GM21529 (cell line): ENCODE measurements around the gene RPL10A.

Source experiments
- ATAC-seq: cut with Tn5 transposase; IDR thresholded peaks from one replicate; pipeline ENCODE4 v1.9.1; 2021; ENCODE audit not compliant: unreplicated experiment

Gene RPL10A

GRCh38 chr6:35474942-35475570 is 6.9 kb downstream of the RPL10A start:
- no peak for ATAC-seq

DNA sequence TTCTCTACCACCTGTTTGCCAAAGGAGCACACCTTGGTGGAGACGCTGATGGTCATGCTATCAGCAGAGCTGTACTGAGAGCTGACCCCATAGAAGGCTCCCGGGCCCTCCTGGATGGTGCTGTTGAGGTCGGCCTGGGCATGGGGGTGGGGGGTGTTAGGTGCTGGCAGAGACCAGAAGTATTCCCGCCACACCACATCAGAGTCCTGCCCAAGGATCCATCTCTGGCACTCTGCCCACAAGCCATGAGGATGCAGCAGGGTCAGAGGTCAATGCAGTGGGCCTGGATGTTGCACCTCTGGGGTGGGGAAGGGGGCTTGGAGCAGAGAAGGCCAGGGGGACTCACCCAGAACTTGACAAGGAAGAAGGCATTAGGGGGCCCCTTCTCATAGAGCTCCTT is 7.4 kb downstream of the RPL10A start:
- no peak for ATAC-seq

DNA sequence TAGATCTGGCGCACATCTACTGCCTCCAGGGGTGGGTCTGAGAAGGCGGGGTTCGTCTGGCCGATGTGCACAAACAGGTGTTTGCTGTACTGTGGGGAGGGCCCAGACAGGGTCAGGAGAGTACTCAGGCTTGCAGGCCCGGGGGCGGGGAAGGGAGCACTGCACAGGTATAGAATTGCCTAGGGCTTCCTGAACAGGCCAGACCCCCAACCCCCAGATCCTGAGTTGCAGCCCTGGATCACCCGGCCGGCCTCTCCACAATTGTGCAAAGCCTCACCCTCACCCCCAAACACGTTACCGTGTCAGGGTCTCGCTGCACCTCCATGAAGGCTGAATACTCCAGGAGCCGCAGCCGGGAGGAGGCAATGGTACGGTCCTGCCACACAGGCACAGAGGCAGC is 7.8 kb downstream of the RPL10A start:
- ATAC-seq, result no peak

GRCh38 chr6:35477028-35477427 is 8.8 kb downstream of the RPL10A start:
- no peak for ATAC-seq

DNA sequence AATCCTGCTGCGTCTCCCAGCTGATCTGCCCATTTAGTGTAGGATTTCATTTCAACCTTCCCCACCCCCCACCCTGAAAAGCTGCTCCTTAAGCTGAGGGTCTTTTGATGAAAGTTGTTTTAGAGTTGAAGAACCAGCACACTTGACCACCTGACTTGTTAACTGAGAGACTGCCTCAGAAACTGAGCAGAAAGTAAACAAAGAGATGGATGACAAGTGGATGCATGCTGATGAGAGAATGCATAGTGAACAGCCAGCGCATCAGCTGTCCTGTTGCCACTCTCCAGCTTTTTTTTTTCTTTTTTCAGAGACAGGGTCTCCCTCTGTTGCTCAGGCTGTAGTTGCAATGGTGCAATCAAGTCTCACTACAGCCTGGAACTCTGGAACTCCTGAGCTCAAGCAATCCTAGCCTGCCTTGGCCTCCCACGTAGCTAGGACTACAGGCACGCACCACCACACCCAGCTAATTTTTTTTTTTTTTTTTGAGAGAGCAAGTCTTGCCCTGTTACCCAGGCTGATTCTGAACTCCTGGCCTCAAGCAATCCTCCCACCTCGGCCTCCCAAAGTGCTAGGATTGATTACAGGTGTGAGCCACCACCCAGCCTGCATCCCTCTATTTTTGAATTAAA is 9.5 kb downstream of the RPL10A start:
- no peak for ATAC-seq

GRCh38 chr6:35478259-35478658 is 10.1 kb downstream of the RPL10A start:
- ATAC-seq, result no peak

DNA sequence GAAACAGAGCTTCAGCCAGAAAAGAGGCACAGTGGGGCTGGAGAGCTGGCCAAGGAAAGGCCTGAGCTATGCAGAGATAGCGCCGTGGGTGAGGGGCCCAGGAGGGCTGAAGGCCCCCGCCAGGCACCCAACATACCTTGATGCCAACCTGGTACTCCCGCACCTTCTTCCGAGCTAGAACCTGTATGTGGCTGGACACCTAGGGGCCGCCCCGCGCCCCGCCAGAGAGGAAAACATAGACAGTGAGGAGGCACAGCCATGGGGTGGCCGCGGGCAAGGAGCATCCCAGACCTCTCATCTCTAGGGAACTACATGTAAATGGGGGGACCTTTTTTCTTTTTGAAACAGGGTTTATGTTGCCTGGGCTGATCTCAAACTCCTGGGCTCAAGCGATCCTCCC is 12.0 kb downstream of the RPL10A start:
- ATAC-seq, result no peak

DNA sequence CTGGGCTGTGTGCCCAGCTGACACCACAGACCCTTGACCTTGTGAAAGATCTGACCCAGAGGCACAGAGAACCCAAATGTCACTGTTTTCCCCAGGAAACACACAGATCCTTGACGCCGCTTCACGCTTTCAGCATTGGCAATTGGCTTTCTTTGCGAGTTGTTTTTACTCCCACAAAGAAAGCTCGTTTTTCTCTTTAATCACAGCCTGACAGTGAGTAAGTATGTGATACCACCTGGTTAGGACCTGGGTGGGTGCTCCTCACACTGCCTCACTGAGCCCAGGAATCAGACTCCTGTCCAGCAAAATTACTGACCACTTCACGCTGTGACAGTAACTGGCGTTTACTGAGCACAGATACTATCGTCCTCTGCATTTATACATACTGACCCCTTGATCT is 13.0 kb downstream of the RPL10A start:
- no peak for ATAC-seq

DNA sequence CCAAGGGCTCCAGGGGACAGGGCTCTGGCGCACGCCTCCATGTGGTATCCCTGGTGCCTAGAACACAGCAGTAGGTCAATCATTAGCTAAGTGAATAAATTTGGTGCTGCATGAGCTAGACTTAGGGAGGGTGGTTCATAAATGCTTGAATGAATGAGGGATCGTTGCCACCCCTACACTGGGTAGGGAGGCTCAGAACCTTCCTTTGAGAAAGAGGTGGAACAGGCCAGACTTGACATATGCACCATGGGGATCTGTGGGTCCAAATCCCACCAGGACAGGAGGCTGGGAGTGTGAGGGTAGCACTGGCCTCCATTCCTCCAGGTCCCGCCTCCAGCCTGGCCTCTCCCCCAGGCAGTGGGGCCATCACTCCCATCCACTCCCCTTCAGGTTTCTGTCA is 14.9 kb downstream of the RPL10A start:
- no peak for ATAC-seq

DNA sequence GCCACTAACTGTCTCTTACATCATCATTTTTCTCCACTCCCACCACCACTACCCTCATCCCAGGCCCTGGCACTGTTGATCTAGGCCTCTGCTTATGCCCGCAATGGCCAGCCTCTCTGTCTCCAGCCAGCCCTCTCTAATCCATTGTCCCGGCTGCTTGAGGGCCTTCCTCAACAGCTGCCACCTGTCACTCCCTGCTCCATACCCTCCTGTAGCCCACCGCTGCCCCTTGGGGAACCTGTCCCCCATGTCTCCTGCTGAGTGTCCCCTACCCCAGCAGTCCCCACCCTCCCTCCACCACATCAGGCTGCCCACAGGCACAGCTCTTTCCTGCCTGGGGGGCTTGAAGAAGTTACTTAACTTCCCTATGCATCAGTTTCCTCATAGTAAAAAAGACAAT is 15.3 kb downstream of the RPL10A start:
- ATAC-seq, result no peak

GRCh38 chr6:35483893-35484645 is 15.9 kb downstream of the RPL10A start:
- no peak for ATAC-seq

DNA sequence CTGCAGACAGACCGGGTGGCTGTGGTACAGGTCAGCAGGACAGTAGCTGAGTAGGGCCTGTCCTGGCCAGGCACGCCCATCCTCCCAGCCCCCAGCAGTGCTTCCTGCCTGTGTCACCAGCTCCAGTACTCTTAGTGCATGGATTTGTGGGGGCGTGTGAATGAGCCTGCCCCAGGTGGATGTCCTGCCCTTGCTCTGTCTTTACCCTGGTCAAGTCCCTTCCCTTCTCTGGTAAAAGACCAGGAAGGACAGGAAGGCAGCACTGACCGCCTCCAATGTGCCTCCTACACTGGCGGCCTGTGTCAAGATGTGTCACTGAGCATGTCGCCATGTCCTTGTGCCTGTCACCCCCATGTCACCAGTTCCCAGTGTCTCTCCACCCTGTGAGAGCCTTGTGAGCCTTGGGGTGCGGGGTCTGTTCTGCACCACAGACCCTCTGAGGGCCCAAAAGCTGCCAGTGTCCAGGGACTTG is 16.8 kb downstream of the RPL10A start:
- ATAC-seq, result no peak

DNA sequence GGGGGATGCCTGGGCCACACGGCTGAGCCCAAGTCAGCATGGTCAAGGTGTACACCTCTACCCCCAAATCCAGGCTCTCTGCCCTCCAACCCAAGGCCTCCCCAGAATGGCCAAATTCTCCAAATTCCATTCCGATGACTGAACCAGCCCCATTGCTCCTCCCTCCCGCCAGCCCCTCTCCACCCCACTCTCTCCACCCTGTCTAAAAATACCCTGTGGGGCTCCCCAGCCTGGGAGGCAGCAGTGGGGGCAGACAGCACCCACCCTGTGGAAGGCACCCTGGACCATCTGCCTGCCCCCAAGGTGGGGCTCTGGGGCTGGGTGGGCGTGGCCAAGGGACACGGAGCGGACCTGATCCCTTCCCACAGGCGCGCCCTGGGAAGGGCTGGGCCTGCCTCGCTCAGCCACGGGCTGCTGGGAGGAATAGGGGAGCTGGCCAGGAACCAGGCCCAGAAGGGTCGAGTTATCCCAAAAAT is 17.2 kb downstream of the RPL10A start:
- no peak for ATAC-seq

GRCh38 chr6:35486005-35486925 is 18.1 kb downstream of the RPL10A start:
- ATAC-seq, result no peak

DNA sequence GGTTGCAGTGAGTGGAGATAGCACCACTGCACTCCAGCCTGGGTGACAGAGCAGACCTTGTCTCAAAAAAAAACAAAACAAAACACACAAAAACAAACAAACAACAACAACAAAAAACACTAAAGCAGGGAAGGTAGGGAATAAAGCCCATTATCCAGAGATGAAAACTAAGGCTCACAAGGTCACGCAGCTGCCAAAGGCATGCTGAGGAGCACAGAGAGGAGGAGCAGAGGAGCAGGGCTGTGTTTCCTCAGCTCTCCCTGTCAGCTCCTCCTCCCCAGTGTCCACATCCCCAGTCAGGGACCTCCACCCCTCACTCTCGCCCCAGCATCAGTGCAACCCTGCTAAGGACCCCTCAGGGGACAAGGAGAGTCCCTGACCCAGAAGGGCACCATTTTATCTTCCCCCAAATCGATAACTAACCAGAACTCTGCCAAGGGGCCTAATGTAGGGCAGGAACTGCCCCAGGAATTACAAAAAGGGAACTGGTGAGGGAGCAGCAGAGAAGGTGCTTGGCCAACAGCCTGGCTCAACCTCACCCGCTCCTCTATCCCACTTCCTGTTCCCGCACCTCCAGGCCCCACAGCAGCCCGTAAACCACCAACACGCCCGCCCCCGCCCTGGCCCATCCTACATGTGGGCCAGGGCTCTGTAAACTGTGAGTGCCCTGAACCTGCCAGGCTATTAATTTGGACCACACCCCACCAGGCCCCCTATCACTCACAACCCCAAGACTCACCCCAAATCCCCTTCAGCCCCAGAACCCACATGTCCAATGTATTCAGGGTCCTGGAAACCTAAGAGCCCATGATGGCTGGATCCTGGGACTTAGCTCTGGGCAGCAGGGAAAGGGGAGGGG is 19.7 kb downstream of the RPL10A start:
- no peak for ATAC-seq

DNA sequence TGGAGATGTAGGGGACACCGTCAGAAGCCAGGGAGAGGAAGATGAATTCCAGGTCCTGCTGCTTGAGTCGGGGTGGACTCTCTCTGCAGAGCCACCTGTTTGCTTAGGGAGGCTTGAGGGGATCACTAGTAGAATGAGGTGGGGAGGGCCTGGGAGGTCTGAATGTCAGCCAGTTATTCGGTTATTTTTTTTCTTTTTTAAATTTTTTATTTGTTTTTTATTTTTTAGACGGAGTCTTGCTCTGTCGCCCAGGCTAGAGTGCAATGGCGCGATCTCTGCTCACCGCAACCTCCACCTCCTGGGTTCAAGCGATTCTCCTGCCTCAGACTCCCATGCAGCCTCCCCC is 20.3 kb downstream of the RPL10A start:
- no peak for ATAC-seq

GRCh38 chr6:35489066-35489465 is 20.9 kb downstream of the RPL10A start:
- ATAC-seq, result no peak

DNA sequence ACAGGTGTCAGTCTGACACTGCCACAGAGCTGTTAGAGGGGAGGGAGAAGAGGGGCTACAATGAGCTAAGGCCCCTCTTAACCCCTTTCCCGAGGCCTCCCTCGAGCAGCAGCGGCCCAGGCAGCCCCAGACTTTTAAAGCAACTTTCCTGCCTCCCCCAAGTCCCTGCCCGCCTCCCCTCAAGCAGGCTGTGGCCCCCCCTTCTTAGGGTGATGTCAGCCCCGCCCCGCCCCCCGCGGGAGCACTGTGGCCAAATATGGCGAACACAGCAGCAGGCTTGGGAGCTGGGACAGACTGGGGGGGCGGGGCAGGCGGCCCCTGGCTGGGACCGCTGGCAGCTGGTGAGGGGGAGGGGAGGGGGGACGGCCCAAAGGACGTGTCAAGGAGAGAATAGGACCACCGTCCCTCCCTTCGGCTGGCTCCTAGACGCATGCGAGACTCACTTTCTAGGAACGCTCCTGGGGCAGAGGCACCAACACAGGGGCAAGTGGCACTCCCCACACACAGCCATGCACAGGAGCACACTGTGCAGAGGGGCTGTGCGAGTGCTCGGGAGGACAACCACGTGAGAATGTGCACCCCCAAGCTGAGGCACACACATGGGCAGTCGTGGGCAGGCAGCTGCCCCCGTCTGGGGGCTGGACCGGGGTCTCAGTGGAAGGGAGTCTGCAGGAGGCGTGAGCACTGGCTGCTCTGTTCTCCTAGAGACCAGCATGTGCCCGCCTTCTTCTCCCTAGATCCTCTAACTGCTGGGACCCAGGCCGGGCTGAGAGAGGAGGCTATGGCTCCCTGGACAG is 22.0 kb downstream of the RPL10A start:
- no peak for ATAC-seq

GRCh38 chr6:35490821-35491557 is 22.8 kb downstream of the RPL10A start:
- no peak for ATAC-seq
